Measurements from ENCODE around the gene IL34.
"Not testable (repeated sequence)": the region's sequence is repeated elsewhere in the genome, so short reads cannot be mapped to it uniquely, and the experiment has no call there.

IL34 gene

DNA sequence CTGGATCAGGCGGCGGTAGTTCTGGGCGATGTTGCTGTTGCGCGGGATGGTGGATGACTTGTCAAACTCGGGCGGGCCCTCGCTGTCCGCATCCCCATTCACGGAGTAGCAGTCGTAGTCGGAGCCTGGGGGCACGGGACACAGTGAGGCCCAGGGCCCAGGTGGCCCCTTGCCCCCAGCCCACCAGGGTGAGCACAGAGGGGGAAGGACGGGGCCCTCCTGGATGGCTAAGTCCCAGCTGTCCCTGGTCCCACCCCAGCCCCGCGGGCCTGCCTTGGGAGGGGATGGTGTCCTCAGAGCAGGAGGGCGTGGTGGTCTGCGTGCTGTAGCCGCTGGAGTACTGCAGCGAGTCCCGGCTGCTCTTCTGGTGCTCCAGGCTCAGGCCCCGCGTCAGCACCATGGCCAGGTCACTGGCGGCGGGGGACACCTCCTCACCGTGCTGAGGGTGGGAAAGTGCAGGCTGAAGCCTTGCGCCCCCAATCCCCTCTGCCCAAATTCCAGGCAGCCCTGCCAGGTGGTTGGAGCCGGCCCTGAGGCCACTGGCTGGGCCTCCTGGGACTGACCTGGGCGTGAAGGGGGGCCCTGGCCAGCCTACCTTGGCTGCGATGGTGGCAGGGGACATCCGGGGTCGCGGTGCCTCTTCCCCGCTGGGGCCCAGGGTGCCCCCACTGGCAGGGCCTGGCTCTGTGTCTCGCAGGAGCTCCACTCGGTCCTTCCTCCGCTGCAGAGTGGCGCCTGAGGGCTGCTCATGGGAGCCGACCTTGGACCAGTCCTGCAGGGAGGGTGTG, 18.2 kb downstream of the IL34 start:
- TF ChIP-seq, protein P1, sequence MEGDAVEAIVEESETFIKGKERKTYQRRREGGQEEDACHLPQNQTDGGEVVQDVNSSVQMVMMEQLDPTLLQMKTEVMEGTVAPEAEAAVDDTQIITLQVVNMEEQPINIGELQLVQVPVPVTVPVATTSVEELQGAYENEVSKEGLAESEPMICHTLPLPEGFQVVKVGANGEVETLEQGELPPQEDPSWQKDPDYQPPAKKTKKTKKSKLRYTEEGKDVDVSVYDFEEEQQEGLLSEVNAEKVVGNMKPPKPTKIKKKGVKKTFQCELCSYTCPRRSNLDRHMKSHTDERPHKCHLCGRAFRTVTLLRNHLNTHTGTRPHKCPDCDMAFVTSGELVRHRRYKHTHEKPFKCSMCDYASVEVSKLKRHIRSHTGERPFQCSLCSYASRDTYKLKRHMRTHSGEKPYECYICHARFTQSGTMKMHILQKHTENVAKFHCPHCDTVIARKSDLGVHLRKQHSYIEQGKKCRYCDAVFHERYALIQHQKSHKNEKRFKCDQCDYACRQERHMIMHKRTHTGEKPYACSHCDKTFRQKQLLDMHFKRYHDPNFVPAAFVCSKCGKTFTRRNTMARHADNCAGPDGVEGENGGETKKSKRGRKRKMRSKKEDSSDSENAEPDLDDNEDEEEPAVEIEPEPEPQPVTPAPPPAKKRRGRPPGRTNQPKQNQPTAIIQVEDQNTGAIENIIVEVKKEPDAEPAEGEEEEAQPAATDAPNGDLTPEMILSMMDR (IDR thresholded peaks at IDR 0.05; ENCODE audit: low read depth, low read length): no peak
- H3K4me3 ChIP-seq (ENCODE audit: low read depth, low read length): no peak overlapping the region

DNA sequence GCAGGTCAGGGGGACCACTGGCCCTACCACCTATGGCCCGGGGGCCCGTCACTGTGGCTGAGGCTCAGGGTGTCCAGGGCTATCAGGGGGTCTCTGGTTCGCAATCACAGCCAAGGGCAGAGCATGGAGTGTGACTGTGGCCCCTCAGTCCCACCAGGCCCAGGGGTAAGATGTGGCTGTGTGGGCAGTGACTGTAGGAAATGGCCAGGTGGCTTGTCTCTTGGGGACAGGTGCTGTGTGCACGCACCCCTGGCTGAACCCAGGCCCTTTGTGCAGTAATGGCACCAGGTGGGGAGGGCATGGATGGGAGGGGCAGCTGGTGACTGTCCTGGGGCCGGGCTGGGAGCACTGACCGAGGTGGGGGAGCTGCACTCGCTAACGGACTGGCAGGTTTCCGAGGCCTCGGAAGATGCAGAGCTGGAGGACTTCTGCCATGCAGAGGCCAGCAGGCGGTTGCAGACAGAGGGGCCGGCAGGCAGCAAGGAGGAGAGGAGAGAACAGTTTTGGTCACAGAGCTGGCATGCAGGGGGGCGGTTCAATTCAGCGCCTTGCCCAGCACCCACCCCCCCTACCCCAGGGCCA, 18.8 kb downstream of the IL34 start:
- TF ChIP-seq, protein P1 (IDR thresholded peaks at IDR 0.05; ENCODE audit: low read depth, low read length): no peak
- H3K4me3 ChIP-seq (ENCODE audit: low read depth, low read length): no peak overlapping the region

DNA sequence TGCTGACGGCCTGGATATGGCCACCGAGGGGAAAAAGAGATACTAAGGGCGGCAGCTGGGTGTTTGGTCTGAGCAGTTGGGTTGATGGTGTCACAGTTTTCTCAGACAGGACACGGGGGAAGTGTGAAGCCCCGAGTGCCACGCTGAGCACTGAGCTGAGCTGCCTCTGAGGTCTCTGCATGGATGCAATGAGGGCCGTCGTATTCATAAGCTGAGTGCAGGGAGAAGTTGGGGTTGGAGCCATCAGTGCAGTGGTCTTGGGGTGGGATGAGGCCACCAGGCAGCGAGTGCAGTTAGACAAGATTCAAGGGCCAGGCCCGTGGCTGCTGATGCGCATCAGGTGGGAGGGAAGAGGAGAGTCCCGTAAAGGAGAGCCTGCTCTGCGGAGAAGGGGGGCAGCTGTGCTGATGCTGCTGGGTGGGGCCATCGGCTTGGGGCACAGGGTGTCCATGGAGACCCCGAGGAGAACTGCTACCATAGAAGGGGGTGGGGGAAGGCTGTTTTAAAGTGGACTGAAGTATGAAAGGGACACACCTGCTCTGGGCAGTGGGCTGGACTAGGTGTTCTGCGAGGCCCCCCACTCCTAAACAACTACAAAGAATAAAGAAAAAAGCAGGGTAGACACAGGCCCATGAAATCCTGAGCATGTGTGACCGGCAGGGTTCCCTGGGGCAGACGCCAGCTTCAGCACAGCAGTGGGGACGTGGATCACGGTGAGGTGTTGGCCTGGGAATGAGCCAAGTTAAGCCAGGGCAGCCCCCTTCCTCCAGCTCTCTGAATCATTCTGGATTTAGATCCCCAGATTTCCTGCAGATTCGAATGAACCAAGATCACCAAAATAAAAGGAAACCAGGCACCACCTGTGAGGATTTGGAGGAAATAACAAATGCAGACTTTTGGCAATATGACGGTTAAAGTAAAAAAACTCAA, 19.7 kb downstream of the IL34 start:
- H3K4me3 ChIP-seq (ENCODE audit: low read depth, low read length): no peak overlapping the region
- TF ChIP-seq, protein P1 (IDR thresholded peaks at IDR 0.05; ENCODE audit: low read depth, low read length): no peak

DNA sequence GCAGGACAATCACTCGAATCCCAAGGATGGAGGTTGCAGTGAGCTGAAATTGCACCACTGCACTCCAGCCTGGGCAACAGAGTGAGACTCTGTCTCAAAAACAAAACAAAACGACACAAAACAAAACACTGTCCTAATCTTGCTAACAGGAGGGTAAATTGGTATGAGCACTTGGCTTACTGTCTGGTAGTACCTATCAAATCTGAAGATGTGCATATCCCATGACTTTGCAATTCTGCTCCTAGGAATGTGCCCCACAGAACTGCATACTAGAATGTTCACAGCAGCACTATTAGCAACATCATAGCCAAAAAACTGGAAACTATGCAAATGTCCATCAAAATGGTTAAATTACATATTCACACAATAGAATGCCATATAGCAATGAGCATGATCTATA, 23.8 kb downstream of the IL34 start:
- TF ChIP-seq, protein P1 (IDR thresholded peaks at IDR 0.05; ENCODE audit: low read depth, low read length): no peak
- H3K4me3 ChIP-seq (ENCODE audit: low read depth, low read length): no peak overlapping the region

DNA sequence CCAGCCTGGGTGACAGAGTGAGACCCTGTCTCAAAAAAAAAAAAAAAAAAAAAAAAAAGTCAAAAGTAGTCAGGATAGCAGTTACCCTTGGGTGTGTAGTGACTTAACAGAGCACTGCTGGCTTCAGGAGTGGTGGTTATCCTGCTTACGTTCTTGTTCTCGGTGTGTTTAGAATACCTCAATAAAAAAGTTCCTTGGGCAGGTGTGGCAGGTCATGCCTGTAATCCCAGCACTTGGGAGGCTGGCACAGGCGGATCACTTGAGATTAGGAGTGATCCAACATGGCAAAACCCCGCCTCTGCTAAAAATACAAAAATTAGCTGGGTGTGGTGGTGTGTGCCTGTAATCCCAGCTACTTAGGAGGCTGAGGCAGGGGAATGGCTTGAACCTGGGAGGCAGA, 24.6 kb downstream of the IL34 start:
- not testable (repeated sequence) for H3K4me3 ChIP-seq (ENCODE audit: low read depth, low read length)

DNA sequence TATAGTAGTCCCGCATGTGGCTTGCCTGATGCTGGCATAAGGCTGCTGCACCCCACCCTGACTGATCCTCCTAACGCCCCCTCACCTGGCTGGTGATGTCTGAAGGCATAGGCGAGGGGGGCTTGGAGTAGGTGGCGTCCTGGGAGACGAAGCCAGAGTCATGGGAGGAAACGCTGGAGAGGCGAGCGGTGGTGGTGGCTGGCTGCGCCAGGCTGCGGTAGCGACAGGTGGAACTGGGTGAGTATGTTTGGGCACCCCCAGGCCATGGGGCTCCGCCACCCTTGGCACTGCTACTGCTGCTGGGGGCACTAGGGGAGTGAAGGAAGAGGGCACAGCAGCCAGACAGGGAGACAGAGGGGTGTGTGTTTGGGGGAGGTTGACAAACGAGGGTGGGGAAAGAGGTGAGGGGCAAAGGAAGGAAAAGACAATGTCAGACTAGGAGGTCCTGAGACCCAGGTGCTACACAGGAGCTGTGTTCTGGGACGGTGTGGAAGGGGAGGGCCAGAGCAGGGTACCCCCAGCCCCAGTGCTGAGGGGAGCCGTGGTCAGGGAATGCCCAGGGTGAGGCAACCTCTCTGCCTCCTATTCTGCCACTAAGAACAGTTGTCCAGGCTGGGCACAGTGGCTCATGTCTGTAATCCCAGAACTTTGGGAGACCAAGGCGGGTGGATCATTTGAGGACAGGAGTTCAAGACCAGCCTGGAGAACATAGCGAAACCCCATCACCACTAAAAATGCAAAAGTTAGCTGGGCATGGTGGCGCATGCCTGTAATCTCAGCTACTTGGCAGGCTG, 28.1 kb downstream of the IL34 start:
- no peak overlapping the region for H3K4me3 ChIP-seq (ENCODE audit: low read depth, low read length)
- TF ChIP-seq, protein P1 (IDR thresholded peaks at IDR 0.05; ENCODE audit: low read depth, low read length): no peak

DNA sequence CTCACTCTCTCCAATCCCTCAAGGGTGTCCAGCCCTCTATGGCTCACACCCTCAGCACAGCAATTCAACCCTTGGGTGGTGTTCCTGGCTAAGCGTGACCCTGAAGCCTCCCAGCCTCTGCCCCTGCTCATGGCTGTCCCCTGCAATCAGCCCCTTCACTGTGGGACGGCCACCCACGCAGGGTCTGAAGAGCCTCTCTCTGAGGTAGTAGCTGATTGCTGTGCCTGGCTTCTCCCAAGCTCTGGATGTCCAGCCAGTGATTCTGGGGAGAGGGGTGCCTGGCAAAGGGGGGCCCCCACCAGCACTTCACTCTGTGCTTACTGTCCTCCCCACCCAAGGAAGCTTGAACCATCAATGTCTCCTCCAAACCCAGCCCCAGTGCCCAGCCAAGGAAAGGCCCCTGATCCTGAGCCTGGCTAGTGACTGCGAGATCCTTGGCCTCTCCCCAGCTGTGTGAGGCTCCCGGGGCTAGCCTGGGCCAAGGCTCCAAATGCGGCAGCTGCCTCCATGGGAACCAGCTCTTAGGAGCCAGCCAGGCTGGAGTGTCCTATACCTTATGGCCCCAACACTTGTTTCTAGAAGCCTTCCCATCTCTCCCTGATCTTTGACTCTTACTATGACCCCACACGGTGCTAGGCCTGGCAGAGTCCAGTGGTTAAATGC, 29.6 kb downstream of the IL34 start:
- H3K4me3 ChIP-seq (ENCODE audit: low read depth, low read length): no peak overlapping the region
- TF ChIP-seq, protein P1 (IDR thresholded peaks at IDR 0.05; ENCODE audit: low read depth, low read length): no peak

Measured in WI38 (cell line).